K562 (cell line): Measurements from ENCODE around the gene GNRHR. TPM values are rescaled to one million over a fixed set of nuclear protein-coding genes. Genes with fewer than 3 reads are reported as not detected.

Experiments used
- DPF2 ChIP-seq: fragments of 450-650 bp; IDR thresholded peaks from 2 replicates; pipeline ENCODE4 v1.6.1; 2016
- IRF2 ChIP-seq: sonication (generic); formaldehyde crosslinking; IDR thresholded peaks from 2 replicates; pipeline ENCODE4 v1.8.1; 2022; ENCODE audit warnings: mild to moderate bottlenecking, missing genetic modification reagents
- KDM1A ChIP-seq, 2 experiments: fragments of 450-650 bp; IDR thresholded peaks; 2 replicates each; pipeline ENCODE4 v1.6.1; 2016; ENCODE audit warnings: mild to moderate bottlenecking in 2 of 2
- RAD51 ChIP-seq: fragments of 450-650 bp; IDR thresholded peaks from 2 replicates; pipeline ENCODE4 v1.7.1; 2016; ENCODE audit warnings: low read depth, mild to moderate bottlenecking, borderline replicate concordance
- TBP ChIP-seq: optimal IDR thresholded peaks from 2 replicates; pipeline ENCODE3; 2011; ENCODE audit warnings: low read depth, low read length, improper control_type of control experiment
- TEAD2 ChIP-seq: fragments of 450-650 bp; IDR thresholded peaks from 2 replicates; pipeline ENCODE4 v1.6.1; 2016; ENCODE audit warnings: missing genetic modification characterization, control low read depth, missing compliant biosample characterization
- XRCC4 ChIP-seq: IDR thresholded peaks from one replicate; pipeline ENCODE4 v1.6.1; 2011; ENCODE audit not compliant: insufficient read depth, insufficient read length; ENCODE audit errors: extremely low read depth
- ZFP1 ChIP-seq: fragments of 450-650 bp; formaldehyde crosslinking; IDR thresholded peaks from 2 replicates; pipeline ENCODE4 v1.4.0; 2020; ENCODE audit warnings: mild to moderate bottlenecking, mixed read lengths
- ZFX ChIP-seq: sonication (generic); formaldehyde crosslinking; IDR thresholded peaks from 2 replicates; pipeline ENCODE4 v1.8.0; 2022; ENCODE audit warnings: mild to moderate bottlenecking, missing genetic modification reagents, moderate library complexity
- ZNF3 ChIP-seq: fragments of 250-450 bp; sonication (Bioruptor Pico); IDR thresholded peaks from 2 replicates; pipeline ENCODE4 v1.5.0; 2021; ENCODE audit warnings: mild to moderate bottlenecking, moderate library complexity
- ZNF431 ChIP-seq: sonication (generic); formaldehyde crosslinking; IDR thresholded peaks from 2 replicates; pipeline ENCODE4 v1.8.0; 2022; ENCODE audit warnings: mild to moderate bottlenecking, missing genetic modification reagents
- polyA plus RNA-seq, 8 experiments: library from polyadenylated mRNA; depleted of rRNA in 4 of 8; stranded (reverse) in 5 of 8; unstranded in 3 of 8; fragments of >200 nt; fragmentation: Nextera tagmentation in 2 of 8; fragmentation: Illumina TruSeq in 1 of 8; extraction: Ambion mirVana in 2 of 8; extraction: Trizol in 1 of 8; gene quantifications; 2 replicates each; pipeline versions ENCODE4 v1.2.1 to v1.2.3, GENCODE V29; 2011 to 2014; ENCODE audit warnings: inconsistent platforms in 1 of 8, missing spikeins in 1 of 8
- total RNA-seq, 7 experiments: library from RNA; depleted of rRNA in 6 of 7; stranded (reverse); fragments of >200 nt in 6 of 7; fragmentation: Illumina TruSeq in 2 of 7; extraction: Trizol in 2 of 7; gene quantifications; 2 replicates each; pipeline versions ENCODE4 v1.2.1 to v1.2.3, GENCODE V29; 2011 to 2021; ENCODE audit warnings: low replicate concordance in 1 of 7
- TF ChIP-seq, protein P1 (sequence below): fragments of 200-800 bp; sonication (Bioruptor generic); IDR thresholded peaks from 2 replicates; pipeline ENCODE4 v1.6.1; 2016; ENCODE audit warnings: missing genetic modification characterization, missing compliant biosample characterization
- TF ChIP-seq, protein P2 (sequence below): sonication (generic); formaldehyde crosslinking; IDR thresholded peaks from 2 replicates; pipeline ENCODE4 v1.8.1; 2023; ENCODE audit warnings: mild to moderate bottlenecking, missing genetic modification reagents
- TF ChIP-seq, protein P3 (sequence below), 2 experiments: fragments of 450-650 bp; IDR thresholded peaks; 2 replicates each; pipeline ENCODE4 v1.6.1; 2018; ENCODE audit warnings: mild to moderate bottlenecking in 2 of 2, low read depth in 1 of 2; ENCODE audit not compliant: partially characterized antibody in 2 of 2

GNRHR gene
- total and polyA plus RNA-seq, 9 of the 15 experiments (the other 6 are each of a cell fraction or from before 2014, with no cell fraction given): 0.06 to 0.13 TPM; not detected in 7

DNA sequence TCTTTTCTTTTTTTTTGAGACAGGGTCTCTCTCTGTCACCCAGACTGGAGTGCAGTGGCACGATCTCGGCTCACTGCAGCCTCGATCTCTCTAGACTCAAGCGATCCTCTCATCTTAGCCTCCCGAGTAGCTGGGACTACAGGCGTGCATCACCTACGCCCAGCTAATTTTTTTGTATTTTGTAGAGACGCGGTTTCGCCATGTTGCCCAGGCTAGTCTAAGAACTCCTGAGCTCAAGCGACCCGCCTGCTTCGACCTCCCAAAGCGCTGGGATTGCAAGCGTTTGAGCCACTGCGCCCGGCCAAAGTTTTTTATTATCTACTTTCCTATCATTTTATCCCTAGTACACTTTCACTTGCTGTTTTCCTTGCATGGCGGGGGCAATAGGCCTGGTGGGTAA lies 54.6 kb downstream of the GNRHR start (continued):
- TF ChIP-seq, protein P1, sequence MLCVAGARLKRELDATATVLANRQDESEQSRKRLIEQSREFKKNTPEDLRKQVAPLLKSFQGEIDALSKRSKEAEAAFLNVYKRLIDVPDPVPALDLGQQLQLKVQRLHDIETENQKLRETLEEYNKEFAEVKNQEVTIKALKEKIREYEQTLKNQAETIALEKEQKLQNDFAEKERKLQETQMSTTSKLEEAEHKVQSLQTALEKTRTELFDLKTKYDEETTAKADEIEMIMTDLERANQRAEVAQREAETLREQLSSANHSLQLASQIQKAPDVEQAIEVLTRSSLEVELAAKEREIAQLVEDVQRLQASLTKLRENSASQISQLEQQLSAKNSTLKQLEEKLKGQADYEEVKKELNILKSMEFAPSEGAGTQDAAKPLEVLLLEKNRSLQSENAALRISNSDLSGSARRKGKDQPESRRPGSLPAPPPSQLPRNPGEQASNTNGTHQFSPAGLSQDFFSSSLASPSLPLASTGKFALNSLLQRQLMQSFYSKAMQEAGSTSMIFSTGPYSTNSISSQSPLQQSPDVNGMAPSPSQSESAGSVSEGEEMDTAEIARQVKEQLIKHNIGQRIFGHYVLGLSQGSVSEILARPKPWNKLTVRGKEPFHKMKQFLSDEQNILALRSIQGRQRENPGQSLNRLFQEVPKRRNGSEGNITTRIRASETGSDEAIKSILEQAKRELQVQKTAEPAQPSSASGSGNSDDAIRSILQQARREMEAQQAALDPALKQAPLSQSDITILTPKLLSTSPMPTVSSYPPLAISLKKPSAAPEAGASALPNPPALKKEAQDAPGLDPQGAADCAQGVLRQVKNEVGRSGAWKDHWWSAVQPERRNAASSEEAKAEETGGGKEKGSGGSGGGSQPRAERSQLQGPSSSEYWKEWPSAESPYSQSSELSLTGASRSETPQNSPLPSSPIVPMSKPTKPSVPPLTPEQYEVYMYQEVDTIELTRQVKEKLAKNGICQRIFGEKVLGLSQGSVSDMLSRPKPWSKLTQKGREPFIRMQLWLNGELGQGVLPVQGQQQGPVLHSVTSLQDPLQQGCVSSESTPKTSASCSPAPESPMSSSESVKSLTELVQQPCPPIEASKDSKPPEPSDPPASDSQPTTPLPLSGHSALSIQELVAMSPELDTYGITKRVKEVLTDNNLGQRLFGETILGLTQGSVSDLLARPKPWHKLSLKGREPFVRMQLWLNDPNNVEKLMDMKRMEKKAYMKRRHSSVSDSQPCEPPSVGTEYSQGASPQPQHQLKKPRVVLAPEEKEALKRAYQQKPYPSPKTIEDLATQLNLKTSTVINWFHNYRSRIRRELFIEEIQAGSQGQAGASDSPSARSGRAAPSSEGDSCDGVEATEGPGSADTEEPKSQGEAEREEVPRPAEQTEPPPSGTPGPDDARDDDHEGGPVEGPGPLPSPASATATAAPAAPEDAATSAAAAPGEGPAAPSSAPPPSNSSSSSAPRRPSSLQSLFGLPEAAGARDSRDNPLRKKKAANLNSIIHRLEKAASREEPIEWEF: no peak
- TF ChIP-seq ZFX (CRISPR knock-in tag) (no peak), TEAD2 (no peak), ZNF431 (CRISPR knock-in tag) (peak; percentile 22; the same call in 1 of the 2 replicates), RAD51 (no peak), ZFP1 (CRISPR knock-in tag) (no peak), TBP (no peak), DPF2 (no peak), ZNF3 (no peak), KDM1A (IDR thresholded peaks at IDR 0.05) (no peak), XRCC4 (no peak), IRF2 (CRISPR knock-in tag) (no peak)
- TF ChIP-seq, protein P2, sequence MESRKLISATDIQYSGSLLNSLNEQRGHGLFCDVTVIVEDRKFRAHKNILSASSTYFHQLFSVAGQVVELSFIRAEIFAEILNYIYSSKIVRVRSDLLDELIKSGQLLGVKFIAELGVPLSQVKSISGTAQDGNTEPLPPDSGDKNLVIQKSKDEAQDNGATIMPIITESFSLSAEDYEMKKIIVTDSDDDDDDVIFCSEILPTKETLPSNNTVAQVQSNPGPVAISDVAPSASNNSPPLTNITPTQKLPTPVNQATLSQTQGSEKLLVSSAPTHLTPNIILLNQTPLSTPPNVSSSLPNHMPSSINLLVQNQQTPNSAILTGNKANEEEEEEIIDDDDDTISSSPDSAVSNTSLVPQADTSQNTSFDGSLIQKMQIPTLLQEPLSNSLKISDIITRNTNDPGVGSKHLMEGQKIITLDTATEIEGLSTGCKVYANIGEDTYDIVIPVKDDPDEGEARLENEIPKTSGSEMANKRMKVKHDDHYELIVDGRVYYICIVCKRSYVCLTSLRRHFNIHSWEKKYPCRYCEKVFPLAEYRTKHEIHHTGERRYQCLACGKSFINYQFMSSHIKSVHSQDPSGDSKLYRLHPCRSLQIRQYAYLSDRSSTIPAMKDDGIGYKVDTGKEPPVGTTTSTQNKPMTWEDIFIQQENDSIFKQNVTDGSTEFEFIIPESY (CRISPR knock-in tag): no peak
- TF ChIP-seq, protein P3, sequence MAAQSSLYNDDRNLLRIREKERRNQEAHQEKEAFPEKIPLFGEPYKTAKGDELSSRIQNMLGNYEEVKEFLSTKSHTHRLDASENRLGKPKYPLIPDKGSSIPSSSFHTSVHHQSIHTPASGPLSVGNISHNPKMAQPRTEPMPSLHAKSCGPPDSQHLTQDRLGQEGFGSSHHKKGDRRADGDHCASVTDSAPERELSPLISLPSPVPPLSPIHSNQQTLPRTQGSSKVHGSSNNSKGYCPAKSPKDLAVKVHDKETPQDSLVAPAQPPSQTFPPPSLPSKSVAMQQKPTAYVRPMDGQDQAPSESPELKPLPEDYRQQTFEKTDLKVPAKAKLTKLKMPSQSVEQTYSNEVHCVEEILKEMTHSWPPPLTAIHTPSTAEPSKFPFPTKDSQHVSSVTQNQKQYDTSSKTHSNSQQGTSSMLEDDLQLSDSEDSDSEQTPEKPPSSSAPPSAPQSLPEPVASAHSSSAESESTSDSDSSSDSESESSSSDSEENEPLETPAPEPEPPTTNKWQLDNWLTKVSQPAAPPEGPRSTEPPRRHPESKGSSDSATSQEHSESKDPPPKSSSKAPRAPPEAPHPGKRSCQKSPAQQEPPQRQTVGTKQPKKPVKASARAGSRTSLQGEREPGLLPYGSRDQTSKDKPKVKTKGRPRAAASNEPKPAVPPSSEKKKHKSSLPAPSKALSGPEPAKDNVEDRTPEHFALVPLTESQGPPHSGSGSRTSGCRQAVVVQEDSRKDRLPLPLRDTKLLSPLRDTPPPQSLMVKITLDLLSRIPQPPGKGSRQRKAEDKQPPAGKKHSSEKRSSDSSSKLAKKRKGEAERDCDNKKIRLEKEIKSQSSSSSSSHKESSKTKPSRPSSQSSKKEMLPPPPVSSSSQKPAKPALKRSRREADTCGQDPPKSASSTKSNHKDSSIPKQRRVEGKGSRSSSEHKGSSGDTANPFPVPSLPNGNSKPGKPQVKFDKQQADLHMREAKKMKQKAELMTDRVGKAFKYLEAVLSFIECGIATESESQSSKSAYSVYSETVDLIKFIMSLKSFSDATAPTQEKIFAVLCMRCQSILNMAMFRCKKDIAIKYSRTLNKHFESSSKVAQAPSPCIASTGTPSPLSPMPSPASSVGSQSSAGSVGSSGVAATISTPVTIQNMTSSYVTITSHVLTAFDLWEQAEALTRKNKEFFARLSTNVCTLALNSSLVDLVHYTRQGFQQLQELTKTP (IDR thresholded peaks at IDR 0.05; ENCODE audit: low read depth in 1 of 2, partially characterized antibody in 2 of 2): no peak
